Measurements from ENCODE around the gene POTEF.
"Not testable (repeated sequence)": the region's sequence is repeated elsewhere in the genome, so short reads cannot be mapped to it uniquely, and the experiment has no call there.

POTEF gene

GRCh38 chr2:130138326-130138725 is 9.3 kb upstream of the POTEF start:
- DNase-seq: not testable (repeated sequence)

GRCh38 chr2:130137118-130137517 is 8.1 kb upstream of the POTEF start:
- not testable (repeated sequence) for DNase-seq

DNA sequence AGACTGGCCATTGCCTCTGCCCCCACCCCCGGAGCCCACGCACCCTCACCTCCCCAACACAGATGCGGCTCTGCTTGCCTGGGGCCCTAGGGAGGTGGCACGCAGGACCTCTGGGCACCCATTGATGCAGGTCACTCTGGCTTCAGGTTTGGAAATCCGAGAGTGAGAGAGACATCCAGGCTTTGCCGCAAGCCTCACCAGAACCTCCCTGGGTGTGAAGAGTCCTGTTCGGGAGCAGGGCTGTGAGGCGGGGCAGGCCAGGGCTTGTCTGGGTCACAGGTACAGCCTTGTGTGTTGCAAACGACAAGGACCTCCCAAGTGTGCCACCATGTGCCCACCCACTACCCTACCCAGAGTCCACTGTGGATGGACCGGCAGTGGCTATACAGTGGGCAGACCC is 7.5 kb upstream of the POTEF start:
- DNase-seq: not testable (repeated sequence)

DNA sequence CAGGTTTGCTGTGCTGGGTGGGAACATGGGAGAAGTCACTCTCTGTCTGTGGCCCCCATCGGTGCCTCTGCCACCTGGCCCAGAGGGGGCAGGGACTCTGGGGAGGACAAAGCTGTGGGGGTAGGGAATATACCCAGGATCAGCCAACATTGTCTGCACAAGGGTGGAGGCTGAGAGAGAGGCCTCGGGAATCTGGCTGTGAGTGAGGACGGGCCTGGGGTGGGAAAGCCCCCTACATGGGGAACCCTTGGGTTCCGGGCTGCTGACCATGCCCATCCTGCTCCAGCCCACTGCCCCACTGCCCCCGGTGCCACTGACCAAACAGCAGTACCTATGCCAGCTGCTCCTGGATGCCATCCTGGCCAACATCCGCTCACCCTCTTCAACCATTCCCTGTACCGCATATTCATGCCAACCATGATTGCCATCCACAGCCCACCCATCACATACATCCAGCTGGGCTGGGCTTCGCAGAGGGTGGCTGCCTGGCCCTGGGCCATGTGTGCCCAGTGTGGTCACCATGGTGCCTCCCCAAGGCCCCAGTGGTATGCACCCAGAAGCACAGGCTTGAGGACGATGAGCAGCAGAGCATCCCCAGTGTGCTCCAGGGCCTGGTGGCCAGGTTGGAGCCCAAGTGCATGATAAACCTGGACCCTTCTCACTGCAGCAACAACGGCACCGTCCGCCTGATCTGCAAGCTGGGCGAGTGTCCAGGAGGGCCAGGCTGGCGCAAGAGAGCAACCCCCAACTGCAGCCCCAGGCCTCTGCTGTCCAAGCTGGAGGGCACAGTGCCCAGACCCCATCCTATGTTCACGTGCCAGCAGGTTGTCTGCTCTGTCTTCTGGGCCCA is 6.9 kb upstream of the POTEF start:
- TF ChIP-seq POLR2A (IDR thresholded peaks at IDR 0.05; ENCODE audit: low read length) (no peak), GATA1 (IDR thresholded peaks at IDR 0.05; ENCODE audit: low read depth, low read length) (no peak)
- DNase-seq: no peak

DNA sequence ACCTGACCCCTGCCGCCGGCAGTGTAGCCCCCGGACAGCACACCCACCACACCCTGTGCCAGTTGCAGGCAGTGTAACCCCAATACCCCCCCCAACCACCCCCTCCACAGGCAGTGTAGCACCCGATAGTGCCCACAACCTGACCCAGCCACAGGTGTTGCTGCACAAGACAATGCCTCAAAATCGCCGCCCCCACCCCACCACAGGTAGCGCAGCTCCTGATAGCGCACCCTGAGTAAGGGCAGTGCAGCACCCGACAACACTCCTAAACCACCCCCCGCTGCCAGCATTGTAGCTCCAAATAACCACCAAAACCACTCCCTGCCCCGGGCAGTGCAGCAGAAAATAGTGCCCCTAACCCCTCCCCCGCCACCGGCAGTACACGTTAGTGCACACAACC is 558 bp downstream of the POTEF start:
- DNase-seq: not testable (repeated sequence)

DNA sequence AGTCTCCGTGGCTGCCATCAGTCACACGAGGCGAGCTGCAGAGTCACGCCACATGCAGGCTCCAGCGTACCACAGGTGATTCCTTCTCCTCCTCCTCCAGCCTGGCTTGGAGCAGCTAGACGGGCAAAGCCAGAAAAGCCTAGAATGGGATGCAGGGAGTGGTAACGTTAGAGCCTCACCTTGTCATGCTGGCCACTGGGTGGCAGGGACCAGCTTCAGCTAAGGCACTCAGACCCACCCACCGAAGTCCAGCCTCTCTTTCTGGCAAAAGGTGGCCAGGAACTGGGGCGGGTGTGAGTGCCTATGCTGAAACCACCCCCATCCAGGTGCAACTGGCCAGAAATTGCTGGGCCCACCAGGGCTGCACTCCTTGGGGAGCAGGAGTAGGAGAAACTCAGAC is 1.3 kb downstream of the POTEF start:
- DNase-seq: not testable (repeated sequence)

DNA sequence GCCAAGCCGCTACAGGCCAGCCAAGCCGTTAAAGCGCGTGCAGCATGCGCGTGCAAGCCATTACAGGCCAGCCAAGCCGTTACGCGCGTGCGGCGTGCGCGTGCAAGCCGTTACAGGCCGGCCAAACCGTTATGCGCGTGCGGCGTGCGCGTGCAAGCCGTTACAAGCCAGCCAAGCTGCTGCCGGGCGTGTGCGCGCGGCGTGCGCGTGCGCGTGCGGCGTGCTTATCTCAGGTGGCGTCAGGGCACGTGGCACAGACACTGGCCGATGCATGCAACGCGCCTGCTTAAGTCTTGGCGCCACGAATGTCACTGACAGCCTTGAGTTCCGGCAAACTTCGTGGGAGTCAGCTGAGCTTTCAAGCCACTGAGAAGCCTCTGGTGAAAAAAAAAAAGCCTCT is 8.1 kb downstream of the POTEF start:
- not testable (repeated sequence) for DNase-seq

- not testable (repeated sequence) for DNase-seq
Observed at GRCh38 chr2:130102597-130103363, 26.2 kb downstream of the POTEF start.

GRCh38 chr2:130062645-130063044 is 66.4 kb downstream of the POTEF start:
- not testable (repeated sequence) for DNase-seq

- not testable (repeated sequence) for DNase-seq
Observed at GRCh38 chr2:130059982-130060381, 69.0 kb downstream of the POTEF start.

GRCh38 chr2:130056336-130056735 is 72.7 kb downstream of the POTEF start:
- not testable (repeated sequence) for DNase-seq

GRCh38 chr2:130053217-130053911 is 75.7 kb downstream of the POTEF start:
- not testable (repeated sequence) for DNase-seq

GRCh38 chr2:130052376-130052775 is 76.6 kb downstream of the POTEF start:
- DNase-seq: not testable (repeated sequence)

GRCh38 chr2:130048422-130048821 is 80.6 kb downstream of the POTEF start:
- not testable (repeated sequence) for DNase-seq

- DNase-seq: not testable (repeated sequence)
Observed at GRCh38 chr2:130038265-130038603, 90.8 kb downstream of the POTEF start.

DNA sequence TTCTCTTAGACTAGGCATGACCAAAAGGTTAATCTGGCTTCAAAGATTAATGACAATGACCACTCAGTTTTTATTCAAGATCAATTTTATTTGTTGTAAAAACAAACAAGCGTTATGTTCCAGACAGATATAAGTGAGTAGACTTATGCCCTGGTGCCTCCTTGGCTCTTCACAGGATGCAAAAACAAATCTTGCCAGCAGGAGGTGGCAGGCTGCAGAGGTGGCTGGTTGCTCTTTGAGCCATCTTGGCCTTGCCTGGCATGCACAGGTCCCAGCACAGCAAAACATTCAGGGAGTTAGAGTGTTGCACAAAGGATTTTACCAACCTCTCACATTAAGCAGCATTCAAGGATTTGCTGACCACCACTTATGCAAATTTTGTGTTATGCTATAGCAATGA is 103.1 kb downstream of the POTEF start:
- DNase-seq: peak in 1 of 2 experiments; percentile 7

Measured in erythroblast (primary cell).